Peyer's patch (tissue), 4 donors: ENCODE data around the gene SLC7A10.

ENCODE experiments used
- POLR2A ChIP-seq, 2 donors: fragments of 450-650 bp; IDR thresholded peaks; one replicate each; pipeline ENCODE4 v1.5.1; 2017; ENCODE audit warnings: antibody characterized with exemption in 2 of 2, mild to moderate bottlenecking in 2 of 2, moderate library complexity in 2 of 2
- TF ChIP-seq, protein P1 (sequence below), 6 experiments: fragments of 450-650 bp in 4 of 6; fragments of 200-600 bp in 2 of 6; sonication (generic) in 1 of 6; IDR thresholded peaks; one replicate each; pipeline ENCODE4 v1.5.1; 2017 to 2019; ENCODE audit warnings: antibody characterized with exemption in 6 of 6, mild to moderate bottlenecking in 3 of 6, moderate library complexity in 1 of 6

GRCh38 chr19:33205531-33206260, 20.0 kb downstream of the SLC7A10 start:
- TF ChIP-seq, protein P1, sequence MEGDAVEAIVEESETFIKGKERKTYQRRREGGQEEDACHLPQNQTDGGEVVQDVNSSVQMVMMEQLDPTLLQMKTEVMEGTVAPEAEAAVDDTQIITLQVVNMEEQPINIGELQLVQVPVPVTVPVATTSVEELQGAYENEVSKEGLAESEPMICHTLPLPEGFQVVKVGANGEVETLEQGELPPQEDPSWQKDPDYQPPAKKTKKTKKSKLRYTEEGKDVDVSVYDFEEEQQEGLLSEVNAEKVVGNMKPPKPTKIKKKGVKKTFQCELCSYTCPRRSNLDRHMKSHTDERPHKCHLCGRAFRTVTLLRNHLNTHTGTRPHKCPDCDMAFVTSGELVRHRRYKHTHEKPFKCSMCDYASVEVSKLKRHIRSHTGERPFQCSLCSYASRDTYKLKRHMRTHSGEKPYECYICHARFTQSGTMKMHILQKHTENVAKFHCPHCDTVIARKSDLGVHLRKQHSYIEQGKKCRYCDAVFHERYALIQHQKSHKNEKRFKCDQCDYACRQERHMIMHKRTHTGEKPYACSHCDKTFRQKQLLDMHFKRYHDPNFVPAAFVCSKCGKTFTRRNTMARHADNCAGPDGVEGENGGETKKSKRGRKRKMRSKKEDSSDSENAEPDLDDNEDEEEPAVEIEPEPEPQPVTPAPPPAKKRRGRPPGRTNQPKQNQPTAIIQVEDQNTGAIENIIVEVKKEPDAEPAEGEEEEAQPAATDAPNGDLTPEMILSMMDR (IDR thresholded peaks at IDR 0.05) = no peak
- no peak for TF ChIP-seq POLR2A (IDR thresholded peaks at IDR 0.05)
